ENCODE results near the gene ADARB2. TPM values are rescaled to one million over a fixed set of nuclear protein-coding genes. Genes with fewer than 3 reads are reported as not detected.

ADARB2 gene
- total RNA-seq, 4 donors from 2014 or later: 2.3 to 3.7 (median 2.6) TPM

GRCh38 chr10:1696106-1696505 lies 41.2 kb downstream of the ADARB2 start:
- intact Hi-C loops (cut with DNase I): no loop called here
- DNase-seq (ENCODE audit: extremely low spot score): no peak
- TF ChIP-seq EP300 (IDR thresholded peaks at IDR 0.05) (no peak), POLR2A (IDR thresholded peaks at IDR 0.05; ENCODE audit: low read depth) (no peak), POLR2AphosphoS5 (IDR thresholded peaks at IDR 0.05) (no peak)
- TF ChIP-seq, protein P1, sequence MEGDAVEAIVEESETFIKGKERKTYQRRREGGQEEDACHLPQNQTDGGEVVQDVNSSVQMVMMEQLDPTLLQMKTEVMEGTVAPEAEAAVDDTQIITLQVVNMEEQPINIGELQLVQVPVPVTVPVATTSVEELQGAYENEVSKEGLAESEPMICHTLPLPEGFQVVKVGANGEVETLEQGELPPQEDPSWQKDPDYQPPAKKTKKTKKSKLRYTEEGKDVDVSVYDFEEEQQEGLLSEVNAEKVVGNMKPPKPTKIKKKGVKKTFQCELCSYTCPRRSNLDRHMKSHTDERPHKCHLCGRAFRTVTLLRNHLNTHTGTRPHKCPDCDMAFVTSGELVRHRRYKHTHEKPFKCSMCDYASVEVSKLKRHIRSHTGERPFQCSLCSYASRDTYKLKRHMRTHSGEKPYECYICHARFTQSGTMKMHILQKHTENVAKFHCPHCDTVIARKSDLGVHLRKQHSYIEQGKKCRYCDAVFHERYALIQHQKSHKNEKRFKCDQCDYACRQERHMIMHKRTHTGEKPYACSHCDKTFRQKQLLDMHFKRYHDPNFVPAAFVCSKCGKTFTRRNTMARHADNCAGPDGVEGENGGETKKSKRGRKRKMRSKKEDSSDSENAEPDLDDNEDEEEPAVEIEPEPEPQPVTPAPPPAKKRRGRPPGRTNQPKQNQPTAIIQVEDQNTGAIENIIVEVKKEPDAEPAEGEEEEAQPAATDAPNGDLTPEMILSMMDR (IDR thresholded peaks at IDR 0.05): no peak
- Histone ChIP-seq H3K4me3 (no peak overlapping the region), H3K27me3 (peaks cover 0 to 10% (median 0%) of the 10 kb centered on the region in 4 donors), H3K4me1 (no peaks in the 10 kb centered on the region), H3K9me3 (no peaks in the 10 kb centered on the region), H3K27ac (replicated peaks in 1 of 4) (no peak overlapping the region), H3K36me3 (no peaks in the 10 kb centered on the region)
- WGBS: 84% methylated on average over 6 of the region's 6 CpGs

GRCh38 chr10:1690086-1690485 lies 47.2 kb downstream of the ADARB2 start:
- H3K27me3 ChIP-seq: peaks cover 0 to 21% (median 0%) of the 10 kb centered on the region in 4 donors
- H3K27ac ChIP-seq (replicated peaks in 1 of 4): no peak overlapping the region
- H3K4me3 ChIP-seq: no peak overlapping the region
- no peak for DNase-seq (ENCODE audit: extremely low spot score)
- H3K4me1 ChIP-seq: no peaks in the 10 kb centered on the region
- TF ChIP-seq POLR2AphosphoS5 (IDR thresholded peaks at IDR 0.05) (no peak), POLR2A (IDR thresholded peaks at IDR 0.05; ENCODE audit: low read depth) (no peak), EP300 (IDR thresholded peaks at IDR 0.05) (no peak)
- TF ChIP-seq, protein P1 (IDR thresholded peaks at IDR 0.05): no peak
- H3K36me3 ChIP-seq: no peaks in the 10 kb centered on the region
- 63% methylated on average over 5 of the region's 5 CpGs for WGBS
- H3K9me3 ChIP-seq: no peaks in the 10 kb centered on the region
- intact Hi-C loops (cut with DNase I): no loop called here

DNA sequence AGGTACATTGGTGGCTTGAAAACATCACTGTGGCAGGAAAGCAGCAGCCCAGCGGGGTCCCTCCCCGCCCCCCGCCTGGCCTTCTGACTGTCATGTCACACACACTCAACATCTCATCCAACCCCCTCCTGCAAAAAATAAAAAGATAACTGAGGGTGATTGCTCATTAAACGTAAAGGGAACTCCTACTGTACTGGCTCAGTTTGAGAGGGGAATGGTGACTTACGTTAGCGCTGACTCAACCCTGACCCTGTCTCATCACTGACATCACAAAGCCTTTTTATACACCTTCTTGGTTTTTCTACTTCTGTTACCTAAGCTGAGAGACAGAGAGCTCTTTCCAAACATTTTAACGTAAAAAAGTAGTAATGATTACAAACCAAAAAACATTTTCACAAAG lies 48.8 kb downstream of the ADARB2 start:
- DNase-seq (ENCODE audit: extremely low spot score): no peak
- intact Hi-C loops (cut with DNase I): no loop called here
- Histone ChIP-seq H3K27ac (replicated peaks in 1 of 4) (no peak overlapping the region), H3K4me3 (no peak overlapping the region), H3K36me3 (no peaks in the 10 kb centered on the region), H3K9me3 (no peaks in the 10 kb centered on the region), H3K4me1 (no peaks in the 10 kb centered on the region), H3K27me3 (peaks cover 0 to 25% (median 0%) of the 10 kb centered on the region in 4 donors)
- TF ChIP-seq, protein P1 (IDR thresholded peaks at IDR 0.05): no peak
- TF ChIP-seq POLR2A (IDR thresholded peaks at IDR 0.05; ENCODE audit: low read depth) (no peak), EP300 (IDR thresholded peaks at IDR 0.05) (no peak), POLR2AphosphoS5 (IDR thresholded peaks at IDR 0.05) (no peak)
- whole genome bisulfite sequencing: 77% methylated on average over 7 of the region's 7 CpGs

DNA sequence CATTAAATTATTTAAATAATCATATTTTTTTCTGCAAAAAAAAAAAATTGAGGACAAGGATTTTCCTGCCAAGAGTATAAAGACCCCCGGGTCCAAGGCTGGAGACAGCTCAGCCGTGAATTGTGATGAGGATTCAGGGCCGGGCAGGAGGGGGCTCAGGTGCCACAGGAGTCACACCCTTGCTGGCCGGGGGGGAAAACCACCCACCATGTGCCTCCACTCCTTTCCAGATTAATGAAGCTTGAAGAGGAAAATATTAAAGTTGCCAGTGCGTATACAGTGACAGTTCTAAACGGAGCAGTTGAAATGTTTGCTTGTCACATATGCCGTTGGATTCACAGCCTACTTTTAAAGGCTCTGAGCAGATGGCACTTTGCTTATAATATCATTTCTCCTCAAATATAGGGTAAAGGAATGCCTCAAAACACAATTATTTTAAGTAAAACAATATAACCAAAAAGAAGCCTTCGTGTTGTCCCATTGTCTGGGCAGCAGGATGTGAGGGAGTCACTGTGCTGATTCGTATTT lies 49.6 kb downstream of the ADARB2 start:
- no peaks in the 10 kb centered on the region for H3K4me1 ChIP-seq
- no peaks in the 10 kb centered on the region for H3K36me3 ChIP-seq
- TF ChIP-seq, protein P1 (IDR thresholded peaks at IDR 0.05): no peak
- TF ChIP-seq EP300 (IDR thresholded peaks at IDR 0.05) (no peak), POLR2A (IDR thresholded peaks at IDR 0.05; ENCODE audit: low read depth) (no peak), POLR2AphosphoS5 (IDR thresholded peaks at IDR 0.05) (no peak)
- WGBS: 67% methylated on average over 9 of the region's 9 CpGs
- DNase-seq (ENCODE audit: extremely low spot score): no peak
- H3K27me3 ChIP-seq: peaks cover 0 to 25% (median 0%) of the 10 kb centered on the region in 4 donors
- intact Hi-C loops (cut with DNase I): no loop called here
- no peak overlapping the region for H3K4me3 ChIP-seq
- no peak overlapping the region for H3K27ac ChIP-seq (replicated peaks in 1 of 4)
- H3K9me3 ChIP-seq: no peaks in the 10 kb centered on the region

GRCh38 chr10:1687190-1687589 lies 50.1 kb downstream of the ADARB2 start:
- intact Hi-C loops (cut with DNase I): no loop called here
- no peaks in the 10 kb centered on the region for H3K4me1 ChIP-seq
- no peaks in the 10 kb centered on the region for H3K36me3 ChIP-seq
- WGBS: 82% methylated on average over 5 of the region's 5 CpGs
- no peak for DNase-seq (ENCODE audit: extremely low spot score)
- no peaks in the 10 kb centered on the region for H3K9me3 ChIP-seq
- TF ChIP-seq, protein P1 (IDR thresholded peaks at IDR 0.05): no peak
- TF ChIP-seq EP300 (IDR thresholded peaks at IDR 0.05) (no peak), POLR2A (IDR thresholded peaks at IDR 0.05; ENCODE audit: low read depth) (no peak), POLR2AphosphoS5 (IDR thresholded peaks at IDR 0.05) (no peak)
- no peak overlapping the region for H3K4me3 ChIP-seq
- H3K27ac ChIP-seq (replicated peaks in 1 of 4): no peak overlapping the region
- H3K27me3 ChIP-seq: peaks cover 0 to 25% (median 0%) of the 10 kb centered on the region in 4 donors

Measured in esophagus muscularis mucosa (tissue), 4 donors.